Posterior cingulate gyrus (tissue), 11 donors: ENCODE results near the gene GABBR2.
"Not testable (repeated sequence)": the region's sequence is repeated elsewhere in the genome, so short reads cannot be mapped to it uniquely, and the experiment has no call there.

Experiments used
- DNase-seq, 10 donors: peaks; one replicate each; pipeline versions ENCODE4 v3.0.0 to v3.0.0-alpha.2; 2020 to 2021; ENCODE audit warnings: mixed read lengths in 3 of 10
- intact Hi-C: fragments of 100-400 bp; cut with DNase I; formaldehyde crosslinking; loops from one replicate; pipeline ENCODE4 v1.15.1; 2023

The GABBR2 gene

GRCh38 chr9:98502311-98502975, 206.3 kb downstream of the GABBR2 start:
- no peak for DNase-seq
- intact Hi-C loops = no loop called here

GRCh38 chr9:98501819-98502218, 206.9 kb downstream of the GABBR2 start:
- peak in 2 of 10 donors; percentile 25 to 69 for DNase-seq
- intact Hi-C loops = no loop called here

GRCh38 chr9:98501259-98501658, 207.5 kb downstream of the GABBR2 start:
- intact Hi-C loops, DNase-seq: not testable (repeated sequence)

GRCh38 chr9:98500337-98500919, 208.3 kb downstream of the GABBR2 start:
- intact Hi-C loops = no loop called here
- DNase-seq = no peak

GRCh38 chr9:98495530-98495929, 213.2 kb downstream of the GABBR2 start:
- no peak for DNase-seq
- intact Hi-C loops = no loop called here

- DNase-seq = no peak
- intact Hi-C loops = no loop called here
Measured at GRCh38 chr9:98494852-98495251, 213.9 kb downstream of the GABBR2 start.

- intact Hi-C loops = no loop called here
- no peak for DNase-seq
Measured at GRCh38 chr9:98491828-98492227, 216.9 kb downstream of the GABBR2 start.

- intact Hi-C loops = no loop called here
- no peak for DNase-seq
Measured at GRCh38 chr9:98491231-98491651, 217.5 kb downstream of the GABBR2 start.

- intact Hi-C loops = no loop called here
Measured at GRCh38 chr9:98488571-98489312, 220.0 kb downstream of the GABBR2 start.

GRCh38 chr9:98485706-98486105, 223.0 kb downstream of the GABBR2 start:
- intact Hi-C loops = no loop called here
- no peak for DNase-seq

More at GRCh38 chr9:98488571-98489312, 220.0 kb downstream of the GABBR2 start:
- DNase-seq = no peak

GRCh38 chr9:98484162-98484561, 224.6 kb downstream of the GABBR2 start:
- DNase-seq = no peak
- intact Hi-C loops = no loop called here

GRCh38 chr9:98482226-98482625, 226.5 kb downstream of the GABBR2 start:
- DNase-seq = no peak
- intact Hi-C loops = no loop called here

GRCh38 chr9:98481676-98482075, 227.1 kb downstream of the GABBR2 start:
- no peak for DNase-seq
- intact Hi-C loops = no loop called here

GRCh38 chr9:98479967-98480847, 228.5 kb downstream of the GABBR2 start:
- intact Hi-C loops = no loop called here
- no peak for DNase-seq

- intact Hi-C loops = no loop called here
- no peak for DNase-seq
Measured at GRCh38 chr9:98479449-98479848, 229.3 kb downstream of the GABBR2 start.

- DNase-seq = peak in 5 of 10 donors; percentile 34 to 92 (median 53)
- intact Hi-C loops = no loop called here
Measured at GRCh38 chr9:98477884-98478283, 230.9 kb downstream of the GABBR2 start.

- DNase-seq = no peak
- intact Hi-C loops = no loop called here
Measured at GRCh38 chr9:98472216-98472615, 236.5 kb downstream of the GABBR2 start.

GRCh38 chr9:98471185-98471584, 237.6 kb downstream of the GABBR2 start:
- intact Hi-C loops = no loop called here
- no peak for DNase-seq

GRCh38 chr9:98468567-98469239, 240.0 kb downstream of the GABBR2 start:
- intact Hi-C loops = no loop called here
- DNase-seq = no peak

GRCh38 chr9:98465799-98466198, 242.9 kb downstream of the GABBR2 start:
- DNase-seq = no peak
- intact Hi-C loops = no loop called here
